ENCODE results near the gene NRDC.

DNA sequence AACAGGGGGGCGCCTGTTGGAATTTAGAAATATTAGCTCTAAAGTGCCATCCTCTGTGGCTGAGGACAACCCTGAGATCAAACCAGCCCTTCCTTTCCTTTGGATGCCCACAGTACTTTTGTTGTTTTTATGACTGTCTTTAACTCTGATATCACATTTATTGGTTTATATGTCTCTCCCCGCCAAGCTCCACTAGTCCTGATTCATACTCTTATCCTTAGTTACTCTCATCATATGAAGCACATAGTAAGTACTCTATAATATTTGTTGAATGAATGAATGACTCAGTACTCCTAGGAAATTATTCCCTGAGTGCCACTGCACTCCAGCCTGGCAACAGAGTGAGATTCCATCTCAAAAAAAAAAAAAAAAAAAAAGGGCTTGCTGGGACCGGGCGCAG is 22.6 kb upstream of the NRDC start:
- TF ChIP-seq, protein P1, sequence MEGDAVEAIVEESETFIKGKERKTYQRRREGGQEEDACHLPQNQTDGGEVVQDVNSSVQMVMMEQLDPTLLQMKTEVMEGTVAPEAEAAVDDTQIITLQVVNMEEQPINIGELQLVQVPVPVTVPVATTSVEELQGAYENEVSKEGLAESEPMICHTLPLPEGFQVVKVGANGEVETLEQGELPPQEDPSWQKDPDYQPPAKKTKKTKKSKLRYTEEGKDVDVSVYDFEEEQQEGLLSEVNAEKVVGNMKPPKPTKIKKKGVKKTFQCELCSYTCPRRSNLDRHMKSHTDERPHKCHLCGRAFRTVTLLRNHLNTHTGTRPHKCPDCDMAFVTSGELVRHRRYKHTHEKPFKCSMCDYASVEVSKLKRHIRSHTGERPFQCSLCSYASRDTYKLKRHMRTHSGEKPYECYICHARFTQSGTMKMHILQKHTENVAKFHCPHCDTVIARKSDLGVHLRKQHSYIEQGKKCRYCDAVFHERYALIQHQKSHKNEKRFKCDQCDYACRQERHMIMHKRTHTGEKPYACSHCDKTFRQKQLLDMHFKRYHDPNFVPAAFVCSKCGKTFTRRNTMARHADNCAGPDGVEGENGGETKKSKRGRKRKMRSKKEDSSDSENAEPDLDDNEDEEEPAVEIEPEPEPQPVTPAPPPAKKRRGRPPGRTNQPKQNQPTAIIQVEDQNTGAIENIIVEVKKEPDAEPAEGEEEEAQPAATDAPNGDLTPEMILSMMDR (IDR thresholded peaks at IDR 0.05): no peak
- no peak for TF ChIP-seq EZH2 (IDR thresholded peaks at IDR 0.05)
- TF ChIP-seq EZH2phosphoT487 (IDR thresholded peaks at IDR 0.05): no peak
